NCI-H524 (cell line): ENCODE measurements around the gene KRTAP12-3.
"Not testable (repeated sequence)": the region's sequence is repeated elsewhere in the genome, so short reads cannot be mapped to it uniquely, and the experiment has no call there.

ENCODE experiments used
- DNase-seq, 2 experiments: peaks; one replicate each; lab custom pipeline; 2025; lab: John Stamatoyannopoulos, UW

KRTAP12-3 gene

DNA sequence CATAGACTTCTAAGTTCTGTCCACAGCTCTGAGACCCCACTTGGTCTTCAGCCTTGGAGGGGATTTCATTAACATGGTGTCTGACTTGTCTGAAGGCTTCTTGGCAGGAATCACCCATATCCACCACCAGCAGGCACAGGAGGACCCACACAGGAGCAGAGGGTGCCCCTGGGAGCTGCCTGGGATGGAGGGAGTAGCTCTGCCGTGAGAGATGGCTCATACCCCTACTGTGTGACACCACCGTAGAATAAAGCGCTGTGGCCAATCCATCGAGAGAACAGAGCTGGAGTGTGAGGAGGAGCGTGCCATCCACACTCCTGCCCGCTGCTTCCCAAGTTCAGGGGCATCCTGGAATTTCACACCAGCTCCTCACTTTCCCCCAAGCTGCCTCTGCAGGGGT, 27.3 kb downstream of the KRTAP12-3 start:
- not testable (repeated sequence) for DNase-seq

DNA sequence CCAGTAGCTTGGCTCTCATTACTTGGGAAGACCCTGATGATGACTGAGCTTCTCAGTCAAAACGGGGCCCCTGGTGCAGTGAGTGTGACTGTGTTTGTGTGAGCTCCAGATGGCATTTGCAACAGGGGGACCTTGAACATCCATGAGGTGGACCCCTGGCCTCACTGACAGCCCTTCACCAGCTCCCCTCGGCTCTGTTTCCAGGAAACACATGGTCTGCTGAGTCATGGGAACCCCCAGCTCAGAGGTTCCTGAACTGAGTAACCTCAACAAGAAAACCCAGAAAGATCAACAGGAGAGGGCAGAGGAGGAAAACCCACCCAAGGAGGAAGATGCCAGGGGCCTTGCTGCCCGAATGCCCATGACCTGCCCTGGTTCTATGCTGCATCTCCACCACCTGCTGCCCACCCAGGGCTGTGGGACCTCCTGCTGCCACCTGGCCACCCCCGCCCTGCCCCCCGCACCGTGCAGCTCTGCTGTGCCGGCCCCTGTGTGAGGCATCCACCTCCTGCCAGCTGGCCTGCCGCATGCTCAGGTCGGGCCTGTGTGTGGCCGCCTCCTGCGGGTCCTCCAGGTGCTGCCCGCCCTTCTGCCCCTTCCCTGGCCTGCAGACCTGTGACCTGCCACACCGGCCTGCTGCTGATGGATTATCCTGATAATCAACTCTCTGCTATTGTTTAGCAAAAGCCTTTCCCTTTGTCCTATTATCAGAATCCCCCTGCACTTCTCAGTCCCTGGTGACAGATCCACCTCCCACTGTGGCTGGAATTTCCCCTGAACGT, 28.5 kb downstream of the KRTAP12-3 start:
- DNase-seq = peak; percentile 7 to 51

DNA sequence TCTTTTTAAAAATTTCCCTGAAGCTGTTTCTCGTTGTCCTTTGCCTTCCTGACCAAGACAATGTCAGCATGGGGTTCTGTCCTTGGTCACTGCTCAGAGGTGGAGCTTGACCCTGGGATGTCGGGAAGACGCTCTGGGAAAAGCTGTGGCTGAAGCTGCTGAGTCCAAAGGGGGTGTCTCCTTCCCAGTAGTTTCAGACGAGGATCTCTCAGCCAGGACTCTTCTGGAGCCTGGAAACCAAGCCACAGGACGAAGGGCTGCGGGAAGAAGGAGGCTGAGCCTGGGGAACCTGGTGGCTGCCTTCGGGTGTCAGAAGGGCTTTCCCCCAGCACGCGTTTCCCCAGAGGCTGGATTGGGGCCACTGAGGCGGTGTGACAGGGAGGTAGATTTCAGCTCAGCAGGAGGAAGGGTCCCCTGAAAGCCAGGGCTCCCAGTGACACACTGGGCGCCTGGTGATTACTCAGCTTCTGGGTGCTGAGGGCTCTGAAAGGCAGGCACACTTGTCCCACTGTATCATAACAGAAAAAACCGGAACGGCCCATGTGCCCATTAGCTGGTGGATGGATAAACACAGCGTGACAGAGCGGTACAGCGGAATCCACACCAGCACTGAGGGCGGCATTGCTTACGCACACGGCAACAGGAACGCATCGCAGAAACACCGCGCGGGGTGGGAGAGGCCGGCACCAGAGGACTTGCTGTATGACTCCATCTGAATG, 29.3 kb downstream of the KRTAP12-3 start:
- DNase-seq = no peak

GRCh38 chr21:44687671-44688070, 29.9 kb downstream of the KRTAP12-3 start:
- peak in 1 of 2 experiments; percentile 79 for DNase-seq

DNA sequence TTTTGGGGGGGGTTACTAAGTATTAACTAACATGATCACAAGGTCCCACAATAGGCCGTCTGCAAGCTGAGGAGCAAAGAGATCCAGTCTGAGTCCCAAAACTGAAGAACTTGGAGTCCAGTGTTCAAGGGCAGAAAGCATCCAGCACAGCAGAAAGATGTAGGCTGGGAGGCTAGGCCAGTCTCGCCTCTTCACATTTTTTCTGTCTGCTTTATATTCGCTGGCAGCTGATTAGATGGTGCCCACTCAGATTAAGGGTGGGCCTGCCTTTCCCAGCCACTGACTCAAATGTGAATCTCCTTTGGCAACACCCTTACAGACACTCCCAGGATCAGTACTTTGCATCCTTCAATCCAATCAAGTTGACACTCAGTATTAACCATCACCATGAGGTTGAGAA, 32.0 kb downstream of the KRTAP12-3 start:
- not testable (repeated sequence) for DNase-seq

GRCh38 chr21:44691686-44692085, 34.0 kb downstream of the KRTAP12-3 start:
- no peak for DNase-seq

DNA sequence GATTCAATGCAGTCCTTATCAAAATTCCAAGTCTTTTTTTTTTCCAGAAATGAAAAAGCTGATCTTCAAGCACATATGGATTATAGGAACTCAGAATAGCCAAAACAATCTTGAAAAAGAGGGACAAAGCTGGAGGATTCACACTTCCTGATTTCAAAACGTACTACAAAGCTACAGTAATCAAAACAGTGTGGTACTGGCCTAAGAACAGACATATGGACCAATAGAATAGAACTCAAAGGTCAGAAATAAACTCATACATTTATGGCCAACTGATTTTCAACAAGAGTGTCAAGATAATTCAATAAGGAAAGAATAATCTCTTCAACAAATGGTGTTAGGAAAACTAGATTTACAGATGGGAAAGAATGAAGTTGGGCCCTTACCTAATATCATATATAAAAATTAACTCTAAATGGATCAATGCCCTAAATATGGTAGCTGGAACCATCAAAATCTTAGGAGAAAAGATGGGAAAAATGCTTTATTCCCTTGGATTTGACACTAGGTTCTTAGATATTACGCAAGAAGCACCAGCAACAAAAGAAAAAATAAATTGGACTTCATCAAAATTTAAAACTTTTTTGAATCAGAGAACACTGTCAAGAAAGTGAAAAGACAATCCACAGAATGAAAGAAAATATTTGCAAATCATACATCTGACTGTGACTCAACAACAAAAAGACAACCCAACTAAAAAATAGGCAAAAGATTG, 35.2 kb downstream of the KRTAP12-3 start:
- no peak for DNase-seq

GRCh38 chr21:44694776-44695175, 37.0 kb downstream of the KRTAP12-3 start:
- no peak for DNase-seq

DNA sequence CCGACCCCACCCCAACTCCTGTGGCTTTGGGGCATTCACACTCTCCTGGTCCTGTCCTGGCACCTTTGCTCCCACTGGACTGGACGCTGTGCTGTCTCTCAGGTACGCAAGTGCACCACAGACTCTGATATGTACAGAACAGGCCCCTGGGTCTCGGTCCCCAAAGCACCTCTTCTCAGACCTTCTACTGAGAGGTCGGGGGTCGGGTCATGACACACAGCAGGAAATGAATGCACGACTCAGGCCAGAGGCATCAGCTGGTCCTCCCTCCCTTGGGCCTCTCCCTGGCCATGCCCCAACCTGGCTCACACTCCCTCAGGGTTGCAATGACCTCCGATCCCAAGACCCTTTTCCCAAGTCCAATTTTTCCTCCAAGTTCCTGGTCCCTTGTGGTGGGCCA, 37.5 kb downstream of the KRTAP12-3 start:
- no peak for DNase-seq

GRCh38 chr21:44695641-44696040, 37.9 kb downstream of the KRTAP12-3 start:
- no peak for DNase-seq

- DNase-seq = no peak
Observed at GRCh38 chr21:44696572-44696971, 38.8 kb downstream of the KRTAP12-3 start.

- DNase-seq = not testable (repeated sequence)
Observed at GRCh38 chr21:44697172-44697810, 39.6 kb downstream of the KRTAP12-3 start, which contains the start of gene KRTAP10-12. Gene KRTAP10-12, plus strand, starts transcription at chr21:44697172. Its CDS starts 30 bp downstream, at chr21:44697202.

GRCh38 chr21:44697811-44698734, 40.3 kb downstream of the KRTAP12-3 start:
- DNase-seq = no peak

- no peak for DNase-seq
Observed at GRCh38 chr21:44699502-44700001, 41.8 kb downstream of the KRTAP12-3 start.

GRCh38 chr21:44700101-44701022, 42.6 kb downstream of the KRTAP12-3 start:
- DNase-seq = no peak

- DNase-seq = no peak
Observed at GRCh38 chr21:44701023-44701400, 43.3 kb downstream of the KRTAP12-3 start.

DNA sequence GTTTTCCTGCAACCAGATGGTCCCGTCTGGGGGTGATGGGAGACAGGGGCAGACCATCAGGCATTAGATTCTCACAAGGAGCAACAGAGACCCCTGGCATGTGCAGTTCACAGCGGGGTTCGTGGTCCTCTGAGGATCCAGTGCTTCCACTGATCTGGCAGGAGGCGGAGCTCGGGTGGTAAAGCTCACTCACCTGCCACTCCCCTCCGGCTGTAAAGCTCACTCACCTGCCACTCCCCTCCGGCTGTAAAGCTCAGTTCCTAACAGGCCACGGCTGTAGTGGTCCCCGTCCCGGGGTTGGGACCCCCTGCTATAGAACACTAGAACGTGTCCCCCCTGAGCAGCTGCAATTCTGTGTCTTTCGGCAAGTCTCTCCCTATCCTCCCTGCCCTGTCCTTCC, 43.8 kb downstream of the KRTAP12-3 start:
- peak; percentile 75 to 89 for DNase-seq

- peak; percentile 35 to 49 for DNase-seq
Observed at GRCh38 chr21:44702111-44702972, 44.6 kb downstream of the KRTAP12-3 start.
